ENCODE results near the gene OCSTAMP.

OCSTAMP gene

GRCh38 chr20:46552460-46553420, 2.3 kb upstream of the OCSTAMP start:
- DNase-seq = peak; percentile 49 to 64

DNA sequence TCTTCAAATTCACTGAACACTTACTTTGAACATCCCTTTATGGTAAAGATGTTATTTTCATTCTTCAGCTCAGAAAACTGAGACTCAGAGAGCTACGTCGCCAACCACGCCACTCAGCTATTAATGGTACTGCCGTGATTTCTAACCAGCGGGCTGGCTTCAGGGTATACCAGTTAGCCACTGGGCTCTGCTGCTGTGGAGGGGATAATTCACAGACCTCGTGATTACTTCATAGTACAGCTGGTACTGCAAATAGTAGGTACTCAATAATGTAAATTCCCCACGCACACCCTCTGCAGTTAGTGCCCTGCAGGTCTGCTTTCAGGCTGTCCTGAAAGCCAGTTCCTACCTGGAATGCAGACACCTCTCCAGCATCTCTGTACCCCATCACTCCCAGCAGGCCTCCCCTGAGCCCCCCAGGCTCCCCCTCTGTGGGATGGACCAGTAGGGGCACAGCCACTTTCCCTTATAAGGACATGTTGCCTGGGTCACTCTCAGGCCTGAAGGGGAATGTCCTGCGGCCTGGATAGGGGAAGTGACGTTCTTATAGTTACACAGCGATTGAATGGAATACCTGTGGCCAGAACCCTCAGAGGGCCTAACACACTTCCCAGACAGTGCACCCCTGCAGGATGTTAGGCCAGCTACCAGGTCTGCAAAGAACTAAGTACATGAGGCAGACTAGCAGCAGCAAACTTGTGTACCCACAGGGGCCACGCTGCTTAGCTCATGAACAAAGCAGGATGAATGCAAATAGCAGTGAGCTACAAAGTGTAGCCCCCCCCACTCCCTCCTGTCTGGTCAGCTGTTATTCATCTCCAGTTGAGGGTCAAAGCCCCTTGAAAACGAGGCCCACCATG, 1.3 kb upstream of the OCSTAMP start:
- DNase-seq = no peak

- DNase-seq = no peak
These were observed 1.1 kb downstream of the OCSTAMP start for GRCh38 chr20:46549188-46549972.

- no peak for DNase-seq
These were observed 1.8 kb downstream of the OCSTAMP start for GRCh38 chr20:46548688-46549087.

GRCh38 chr20:46547995-46548394, 2.5 kb downstream of the OCSTAMP start:
- no peak for DNase-seq

GRCh38 chr20:46546936-46547335, 3.5 kb downstream of the OCSTAMP start:
- DNase-seq = no peak

DNA sequence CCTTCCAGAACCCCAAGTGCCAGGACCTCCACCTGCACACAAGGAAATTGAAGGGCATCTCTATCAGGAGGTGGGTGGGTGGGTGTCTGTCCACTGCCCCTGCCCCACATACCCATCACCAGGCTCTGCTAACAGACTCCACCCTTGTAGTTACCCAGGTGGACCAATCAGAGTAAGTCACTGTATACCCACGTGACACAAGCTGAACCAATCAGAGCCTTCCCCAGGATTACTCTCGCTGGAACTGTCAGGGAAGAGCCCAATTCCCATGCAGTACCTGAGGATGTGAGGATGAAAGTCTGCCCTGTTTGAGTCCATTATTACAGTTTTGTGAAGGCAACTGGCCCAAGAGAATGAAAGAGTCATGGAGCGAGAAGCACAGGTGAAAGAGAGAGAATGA, 4.2 kb downstream of the OCSTAMP start:
- no peak for DNase-seq

- no peak for DNase-seq
These were observed 4.7 kb downstream of the OCSTAMP start for GRCh38 chr20:46545827-46546138.

GRCh38 chr20:46545077-46545826, 5.2 kb downstream of the OCSTAMP start:
- DNase-seq = peak; percentile 39 to 60

- DNase-seq = no peak
These were observed 5.9 kb downstream of the OCSTAMP start for GRCh38 chr20:46544576-46544975.

DNA sequence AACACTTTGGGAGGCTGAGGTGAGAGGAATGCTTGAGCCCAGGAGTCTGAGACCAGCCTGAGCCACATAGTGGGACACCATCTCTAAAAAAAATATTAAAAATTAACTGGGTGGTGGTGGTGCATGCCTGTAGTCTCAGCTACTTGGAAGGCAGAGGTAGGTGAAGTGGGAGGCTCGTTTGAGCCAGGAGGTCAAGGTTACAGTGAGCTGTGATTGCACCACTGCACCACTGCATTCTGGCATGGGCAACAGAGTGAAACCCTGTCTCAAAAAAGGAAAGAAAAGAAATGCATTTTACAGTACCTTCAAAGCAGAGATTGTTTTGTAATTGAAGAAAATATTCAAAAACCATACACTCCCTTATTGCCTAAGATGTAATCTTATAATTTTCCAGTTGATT, 6.5 kb downstream of the OCSTAMP start:
- DNase-seq = no peak

GRCh38 chr20:46543033-46543432, 7.4 kb downstream of the OCSTAMP start:
- DNase-seq = no peak

DNA sequence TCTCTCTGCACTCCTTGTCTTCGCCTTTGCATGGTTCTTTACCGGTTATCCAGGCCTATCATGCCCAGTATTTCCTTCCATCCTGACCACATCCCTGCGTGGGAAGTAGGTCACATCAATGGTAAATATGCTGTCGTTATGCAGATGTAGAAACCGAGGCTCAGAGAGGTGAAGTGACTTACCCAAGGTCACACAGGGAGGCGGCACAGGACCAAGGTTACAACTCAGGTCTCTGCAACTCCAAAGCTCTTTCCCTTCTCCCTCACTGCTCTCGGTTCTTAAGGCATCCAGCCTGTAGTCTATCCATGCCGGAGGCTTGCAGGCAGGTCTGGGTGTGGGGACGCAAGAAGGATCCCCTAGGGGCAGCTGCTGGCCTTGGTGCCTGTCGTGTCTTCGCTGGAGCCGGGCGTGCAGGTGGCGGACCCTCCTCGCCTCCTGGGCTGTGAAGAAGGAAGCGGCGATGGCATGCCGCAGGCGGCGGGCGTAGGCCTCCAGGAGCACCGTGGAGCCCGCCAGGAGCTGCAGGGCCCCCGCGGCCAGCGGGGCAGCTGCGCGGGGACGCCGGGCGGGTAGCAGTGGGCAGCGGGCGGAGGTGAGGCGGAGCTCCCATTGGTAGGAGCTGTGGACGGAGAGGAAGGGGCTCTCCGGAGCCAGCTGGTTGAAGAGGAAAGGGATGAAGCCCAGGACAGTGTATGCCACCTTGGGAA, 9.1 kb downstream of the OCSTAMP start:
- no peak for DNase-seq

DNA sequence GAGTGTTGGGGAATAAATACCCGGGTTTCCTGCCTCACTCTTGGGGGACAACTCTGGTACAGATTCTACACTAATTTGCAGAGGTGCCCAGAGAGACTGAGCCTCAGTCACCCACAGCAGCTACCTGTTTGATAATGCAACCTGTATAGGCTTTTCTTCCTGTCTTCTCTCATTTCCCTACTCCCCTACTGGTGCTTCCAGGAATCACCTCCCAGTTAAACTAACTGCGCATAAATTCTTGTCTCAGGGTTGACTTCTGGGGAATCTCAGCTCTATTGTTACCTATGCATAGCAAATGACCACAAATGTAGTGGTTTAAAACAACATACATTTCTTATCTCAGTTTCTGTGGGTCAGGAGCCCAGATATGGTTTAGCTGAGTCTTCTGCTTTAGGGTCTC, 11.3 kb downstream of the OCSTAMP start:
- DNase-seq = no peak

GRCh38 chr20:46530640-46531039, 19.8 kb downstream of the OCSTAMP start:
- DNase-seq = no peak

DNA sequence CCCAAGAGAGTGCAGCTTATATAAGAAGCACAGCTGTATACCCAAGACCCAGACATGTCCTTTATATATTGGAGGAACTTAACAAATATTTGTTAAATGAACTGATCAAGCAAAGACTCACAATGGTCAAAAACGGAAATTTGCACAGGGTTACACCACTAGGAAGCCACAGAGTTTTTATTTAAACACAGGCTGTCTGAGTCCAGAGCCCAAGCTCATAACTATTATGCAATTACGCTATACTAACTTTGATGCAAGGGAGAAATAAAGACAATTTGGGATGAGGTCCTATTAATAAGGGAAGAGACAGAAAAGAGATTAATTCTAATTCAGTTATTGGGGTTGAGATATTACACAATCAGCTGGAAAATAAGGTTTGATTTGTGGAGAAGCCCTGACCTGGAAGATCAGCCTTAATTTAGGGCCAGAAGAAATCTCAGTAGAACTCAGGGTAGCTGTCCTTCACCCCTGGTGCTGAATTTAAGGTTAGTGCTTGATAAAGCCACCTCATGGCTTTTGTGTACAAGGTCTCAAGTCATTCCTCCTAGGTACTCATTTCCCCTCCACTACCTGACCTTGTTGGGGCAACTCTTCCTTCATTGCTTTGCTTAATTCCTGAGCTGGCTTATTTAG, 26.6 kb downstream of the OCSTAMP start:
- no peak for DNase-seq

- DNase-seq = no peak
These were observed 27.3 kb downstream of the OCSTAMP start for GRCh38 chr20:46523108-46523507.

- peak; percentile 52 to 58 for DNase-seq
These were observed 29.4 kb downstream of the OCSTAMP start for GRCh38 chr20:46520976-46521579.

DNA sequence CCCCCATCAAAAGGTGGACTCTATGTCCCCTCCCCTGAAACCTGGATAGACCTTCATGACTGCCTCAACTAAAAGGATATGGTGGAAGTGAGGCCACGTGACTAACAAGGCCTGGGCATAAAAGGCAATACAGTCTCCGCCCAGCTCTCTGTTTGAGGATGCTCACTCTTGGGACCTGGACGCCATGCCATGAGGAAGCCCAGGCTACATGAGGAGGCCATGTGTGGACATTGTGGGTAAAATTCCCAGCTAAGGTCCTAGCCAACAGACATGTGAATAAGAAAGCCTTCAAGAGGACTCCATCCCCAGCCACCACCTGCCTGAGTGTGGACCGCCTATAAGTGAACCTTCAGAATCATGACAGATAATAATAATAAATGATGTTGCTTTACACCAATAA, 29.9 kb downstream of the OCSTAMP start:
- no peak for DNase-seq

GRCh38 chr20:46519471-46520068, 30.9 kb downstream of the OCSTAMP start:
- no peak for DNase-seq

Measured in activated CD4-positive, alpha-beta T cell treated with anti-CD3 and anti-CD28 coated beads, Interleukin-2, amount 50 U/mL, for 48 hours (primary cell).